Measurements from ENCODE around the gene NCKAP5.

- TF ChIP-seq TCF12 (IDR thresholded peaks at IDR 0.05; ENCODE audit: low read depth) (no peak), CEBPB (IDR thresholded peaks at IDR 0.05) (no peak), EP300 (IDR thresholded peaks at IDR 0.05; ENCODE audit: borderline replicate concordance) (no peak), TAF1 (IDR thresholded peaks at IDR 0.05; ENCODE audit: low read depth) (no peak), TEAD4 (IDR thresholded peaks at IDR 0.05) (no peak), MAX (IDR thresholded peaks at IDR 0.05) (no peak), RAD21 (IDR thresholded peaks at IDR 0.05; ENCODE audit: low read depth) (no peak), EGR1 (IDR thresholded peaks at IDR 0.05) (no peak), CREB1 (IDR thresholded peaks at IDR 0.05; ENCODE audit: low read depth) (no peak)
Measured at GRCh38 chr2:132881546-132881945, 686.7 kb downstream of the NCKAP5 start.
